Esophagus muscularis mucosa (tissue), 4 donors: ENCODE data around the gene KCNQ2. TPM values are rescaled to one million over a fixed set of nuclear protein-coding genes. Genes with fewer than 3 reads are reported as not detected.

Experiments
- DNase-seq: peaks from one replicate; pipeline ENCODE4 v3.0.0-alpha.2; 2017; ENCODE audit errors: extremely low spot score
- H3K27ac ChIP-seq, 4 donors: fragments of 200-600 bp; sonication (generic); replicated peaks in 1 of 4; 1 replicate in 3 of 4; 2 replicates in 1 of 4; pipeline ENCODE4 v1.5.1; 2016 to 2019; ENCODE audit warnings: mild to moderate bottlenecking in 1 of 4
- H3K27me3 ChIP-seq, 4 donors: fragments of 200-600 bp; sonication (generic); one replicate each; pipeline versions ENCODE4 v1.5.1 to v1.6.0; 2016 to 2019
- H3K36me3 ChIP-seq, 4 donors: fragments of 200-600 bp; sonication (generic); one replicate each; pipeline ENCODE4 v1.5.1; 2016 to 2019
- H3K4me1 ChIP-seq, 4 donors: fragments of 200-600 bp; sonication (generic); one replicate each; pipeline ENCODE4 v1.5.1; 2016 to 2019
- H3K4me3 ChIP-seq, 4 donors: fragments of 200-600 bp; sonication (generic); 1 replicate in 2 of 4; 2 replicates in 2 of 4; pipeline ENCODE4 v1.5.1; 2016 to 2019; ENCODE audit warnings: mild to moderate bottlenecking in 4 of 4, moderate library complexity in 1 of 4
- H3K9me3 ChIP-seq, 4 donors: fragments of 200-600 bp; sonication (generic); 1 replicate in 3 of 4; 2 replicates in 1 of 4; pipeline ENCODE4 v1.5.1; 2016 to 2019
- EP300 ChIP-seq: sonication (generic); formaldehyde crosslinking; IDR thresholded peaks from one replicate; pipeline ENCODE4 v1.6.1; 2017; ENCODE audit warnings: antibody characterized with exemption
- POLR2A ChIP-seq: fragments of 450-650 bp; IDR thresholded peaks from one replicate; pipeline ENCODE4 v1.6.1; 2017; ENCODE audit warnings: antibody characterized with exemption, moderate library complexity, mild to moderate bottlenecking, low read depth
- POLR2AphosphoS5 ChIP-seq, 2 donors: sonication (generic); formaldehyde crosslinking; IDR thresholded peaks; one replicate each; pipeline ENCODE4 v1.6.1; 2017; ENCODE audit warnings: antibody characterized with exemption in 2 of 2
- WGBS: methylation state at CpG from one replicate; pipeline ENCODE4 v1.1.5; 2018; 5-methylcytosine and 5-hydroxymethylcytosine counted together
- intact Hi-C: fragments of 100-400 bp; cut with DNase I; formaldehyde crosslinking; loops from one replicate; pipeline ENCODE4 v1.15.1; 2023
- total RNA-seq, 4 donors: library from RNA; depleted of rRNA; stranded (reverse); fragments of >200 nt; gene quantifications; one replicate each; pipeline versions ENCODE4 v1.1.0 to v1.2.1, GENCODE V29; 2016
- TF ChIP-seq, protein P1 (sequence below), 3 experiments: fragments of 200-600 bp in 2 of 3; fragments of 450-650 bp in 1 of 3; sonication (generic) in 2 of 3; IDR thresholded peaks; one replicate each; pipeline ENCODE4 v1.5.1; 2017 to 2019; ENCODE audit warnings: antibody characterized with exemption in 3 of 3, mild to moderate bottlenecking in 2 of 3, moderate library complexity in 1 of 3

The KCNQ2 gene
- total RNA-seq, 4 donors from 2014 or later: 0.11 to 1.6 (median 0.50) TPM; not detected in 1

DNA sequence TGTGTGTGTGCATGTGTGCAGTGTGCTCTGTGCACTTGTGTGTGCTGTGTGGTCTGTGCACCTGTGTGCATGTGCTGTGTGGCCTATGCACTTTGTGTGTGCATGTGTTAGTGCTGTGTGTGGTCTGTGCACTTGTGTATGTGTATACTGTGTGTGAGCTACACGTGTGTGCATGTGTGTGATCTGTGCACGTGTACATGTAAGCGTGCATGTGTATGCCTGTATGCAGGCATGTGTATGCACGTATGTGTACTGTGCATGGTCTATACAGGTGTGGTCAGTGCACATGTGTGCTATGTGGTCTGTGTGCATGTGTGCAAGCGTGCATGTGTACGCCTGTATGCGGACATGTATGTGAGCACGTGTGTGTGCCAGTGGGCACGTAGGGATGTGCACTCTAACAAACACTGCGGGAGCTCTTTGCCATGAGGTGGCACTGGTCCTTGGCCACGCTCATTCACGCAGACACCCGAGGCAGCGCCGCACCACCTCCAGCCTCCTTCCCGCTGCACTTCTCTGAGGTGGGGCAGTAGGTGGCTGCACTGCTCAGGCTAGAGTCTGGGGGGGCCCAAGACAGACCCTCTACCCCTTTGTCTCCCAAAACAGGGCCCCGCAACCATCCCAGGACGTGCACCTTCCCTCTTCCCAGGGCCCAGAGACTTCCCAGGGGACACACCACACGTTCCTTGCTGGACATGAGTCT lies 68.9 kb downstream of the KCNQ2 start:
- no peak for DNase-seq
- H3K27me3 ChIP-seq: peaks cover 0 to 82% (median 0%) of the 10 kb centered on the region in 4 donors
- H3K9me3 ChIP-seq: no peaks in the 10 kb centered on the region
- TF ChIP-seq POLR2AphosphoS5 (IDR thresholded peaks at IDR 0.05) (no peak), EP300 (no peak), POLR2A (no peak)
- TF ChIP-seq, protein P1, sequence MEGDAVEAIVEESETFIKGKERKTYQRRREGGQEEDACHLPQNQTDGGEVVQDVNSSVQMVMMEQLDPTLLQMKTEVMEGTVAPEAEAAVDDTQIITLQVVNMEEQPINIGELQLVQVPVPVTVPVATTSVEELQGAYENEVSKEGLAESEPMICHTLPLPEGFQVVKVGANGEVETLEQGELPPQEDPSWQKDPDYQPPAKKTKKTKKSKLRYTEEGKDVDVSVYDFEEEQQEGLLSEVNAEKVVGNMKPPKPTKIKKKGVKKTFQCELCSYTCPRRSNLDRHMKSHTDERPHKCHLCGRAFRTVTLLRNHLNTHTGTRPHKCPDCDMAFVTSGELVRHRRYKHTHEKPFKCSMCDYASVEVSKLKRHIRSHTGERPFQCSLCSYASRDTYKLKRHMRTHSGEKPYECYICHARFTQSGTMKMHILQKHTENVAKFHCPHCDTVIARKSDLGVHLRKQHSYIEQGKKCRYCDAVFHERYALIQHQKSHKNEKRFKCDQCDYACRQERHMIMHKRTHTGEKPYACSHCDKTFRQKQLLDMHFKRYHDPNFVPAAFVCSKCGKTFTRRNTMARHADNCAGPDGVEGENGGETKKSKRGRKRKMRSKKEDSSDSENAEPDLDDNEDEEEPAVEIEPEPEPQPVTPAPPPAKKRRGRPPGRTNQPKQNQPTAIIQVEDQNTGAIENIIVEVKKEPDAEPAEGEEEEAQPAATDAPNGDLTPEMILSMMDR (IDR thresholded peaks at IDR 0.05): no peak
- WGBS: 85% methylated on average over 19 of the region's 19 CpGs
- H3K27ac ChIP-seq: no peak overlapping the region
- no peak overlapping the region for H3K4me3 ChIP-seq
- H3K4me1 ChIP-seq: no peaks in the 10 kb centered on the region
- H3K36me3 ChIP-seq: no peaks in the 10 kb centered on the region
- intact Hi-C loops: no loop called here

DNA sequence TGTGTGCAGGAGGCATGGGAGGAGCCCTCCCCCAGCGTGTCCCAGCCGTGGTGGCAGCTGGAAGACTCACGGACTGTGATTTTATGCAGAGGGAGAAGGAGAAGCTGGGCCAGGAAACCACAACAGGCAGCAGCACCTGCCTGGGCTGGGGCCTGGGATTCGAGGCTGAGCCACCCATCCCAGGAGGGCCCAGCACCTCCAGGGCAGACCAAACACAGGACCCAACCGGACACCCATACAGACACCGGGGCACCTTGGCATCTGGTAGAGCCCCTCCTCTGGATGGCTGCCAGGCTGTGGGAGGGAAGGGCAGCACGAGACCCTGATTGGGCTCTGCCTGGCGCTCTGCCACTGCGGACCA lies 69.6 kb downstream of the KCNQ2 start:
- peaks cover 0 to 86% (median 0%) of the 10 kb centered on the region in 4 donors for H3K27me3 ChIP-seq
- TF ChIP-seq POLR2AphosphoS5 (IDR thresholded peaks at IDR 0.05) (no peak), POLR2A (no peak), EP300 (no peak)
- TF ChIP-seq, protein P1 (IDR thresholded peaks at IDR 0.05): no peak
- intact Hi-C loops: no loop called here
- no peak overlapping the region for H3K27ac ChIP-seq
- WGBS: no CpG with 5 or more reads among the region's 9 CpGs
- no peaks in the 10 kb centered on the region for H3K4me1 ChIP-seq
- no peaks in the 10 kb centered on the region for H3K36me3 ChIP-seq
- H3K4me3 ChIP-seq: no peak overlapping the region
- H3K9me3 ChIP-seq: no peaks in the 10 kb centered on the region
- DNase-seq: no peak

DNA sequence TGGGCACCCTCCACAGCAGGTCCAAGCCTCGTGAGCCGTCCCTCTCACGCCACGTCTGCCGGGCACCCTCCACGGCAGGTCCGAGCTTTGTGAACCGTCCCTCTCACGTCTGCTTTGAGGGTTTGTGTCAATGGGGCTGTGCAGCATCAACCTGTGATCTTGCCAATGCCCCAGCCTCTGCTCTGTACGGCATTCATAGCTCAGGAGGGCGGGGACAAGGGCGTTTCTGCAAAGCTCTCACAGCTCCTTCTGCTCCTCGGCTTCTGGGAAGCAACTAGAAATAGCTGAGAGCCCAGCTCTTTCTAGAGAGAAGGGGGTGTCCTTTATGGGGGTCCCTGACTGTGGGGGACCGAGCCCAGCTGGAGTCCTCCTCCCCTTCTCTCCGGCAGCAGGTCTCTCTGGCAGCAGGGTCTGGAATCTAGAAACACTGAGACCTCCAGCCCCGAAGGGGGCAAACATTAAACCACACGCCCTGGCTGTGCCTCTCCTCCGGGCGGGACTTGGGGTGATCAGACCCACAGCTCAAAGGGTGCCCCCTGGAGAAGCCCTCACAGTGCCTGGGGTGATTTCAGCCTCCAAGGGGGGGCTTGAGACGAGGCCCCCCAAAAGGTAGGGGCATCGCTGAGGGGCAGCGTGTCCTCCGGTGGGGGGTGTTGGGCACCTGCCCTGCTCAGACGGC lies 70.1 kb downstream of the KCNQ2 start:
- no peaks in the 10 kb centered on the region for H3K36me3 ChIP-seq
- no peaks in the 10 kb centered on the region for H3K4me1 ChIP-seq
- intact Hi-C loops: no loop called here
- H3K27ac ChIP-seq: no peak overlapping the region
- no peaks in the 10 kb centered on the region for H3K9me3 ChIP-seq
- TF ChIP-seq, protein P1 (IDR thresholded peaks at IDR 0.05): no peak
- TF ChIP-seq EP300 (no peak), POLR2AphosphoS5 (IDR thresholded peaks at IDR 0.05) (no peak), POLR2A (no peak)
- no peak overlapping the region for H3K4me3 ChIP-seq
- H3K27me3 ChIP-seq: peaks cover 0 to 87% (median 0%) of the 10 kb centered on the region in 4 donors
- WGBS: 55% methylated on average over 12 of the region's 24 CpGs
- DNase-seq: no peak

DNA sequence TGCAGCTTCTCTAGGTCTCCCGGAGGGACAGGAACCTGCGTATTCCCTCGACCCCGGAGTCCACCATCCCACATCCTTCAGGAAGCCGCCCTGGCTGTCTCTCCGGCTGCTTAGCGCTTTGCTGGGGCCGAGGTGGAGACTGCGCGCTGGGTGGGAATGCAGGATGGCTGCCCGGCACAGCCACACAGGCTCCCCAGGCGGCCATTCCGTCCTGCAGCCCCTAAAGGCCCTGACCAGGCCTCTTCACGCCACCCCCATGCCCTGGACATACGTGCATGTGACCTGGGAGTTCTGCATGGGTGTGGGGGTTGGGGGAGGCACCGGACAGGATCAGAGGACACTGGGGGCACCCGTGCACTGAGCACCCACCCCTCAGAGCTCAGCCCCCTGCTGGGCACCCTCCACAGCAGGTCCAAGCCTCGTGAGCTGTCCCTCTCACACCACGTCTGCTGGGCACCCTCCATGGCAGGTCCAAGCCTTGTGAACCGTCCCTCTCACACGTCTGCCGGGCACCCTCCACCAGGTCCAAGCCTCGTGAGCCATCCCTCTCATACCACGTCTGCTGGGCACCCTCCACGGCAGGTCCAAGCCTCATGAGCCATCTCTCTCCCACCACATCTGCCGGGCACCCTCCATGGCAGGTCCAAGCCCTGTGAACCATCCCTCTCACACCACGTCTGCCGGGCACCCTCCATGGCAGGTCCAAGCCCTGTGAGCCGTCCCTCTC lies 70.9 kb downstream of the KCNQ2 start:
- intact Hi-C loops: no loop called here
- no peaks in the 10 kb centered on the region for H3K36me3 ChIP-seq
- TF ChIP-seq, protein P1 (IDR thresholded peaks at IDR 0.05): no peak
- TF ChIP-seq POLR2A: no peak
- TF ChIP-seq POLR2AphosphoS5 (IDR thresholded peaks at IDR 0.05): no peak
- TF ChIP-seq EP300: no peak
- no peaks in the 10 kb centered on the region for H3K4me1 ChIP-seq
- no peak overlapping the region for H3K4me3 ChIP-seq
- no peak for DNase-seq
- 73% methylated on average over 24 of the region's 29 CpGs for WGBS
- H3K9me3 ChIP-seq: no peaks in the 10 kb centered on the region
- no peak overlapping the region for H3K27ac ChIP-seq
- peaks cover 0 to 92% (median 0%) of the 10 kb centered on the region in 4 donors for H3K27me3 ChIP-seq
